Endothelial cell of umbilical vein (primary cell): ENCODE results near the gene ZBTB17. TPM values are rescaled to one million over a fixed set of nuclear protein-coding genes. Genes with fewer than 3 reads are reported as not detected.
A peak's percentile ranks its signal among the peaks of the same experiment; 100 is the strongest.

Experiments
- BruUV-seq: library from RNA; stranded (reverse); fragments of 400-500 nt; replicated peaks from 2 replicates; lab custom pipeline; 2021; lab: Mats Ljungman, UMichigan
- CTCF ChIA-PET: fragments of 300-600, 350-600 bp; sonication (Branson Sonifier 250); formaldehyde crosslinking; loops from one replicate; lab custom pipeline; 2021; ENCODE audit warnings: antibody characterized with exemption, inconsistent platforms; lab: Charles Lee
- POLR2A ChIA-PET: fragments of 300-600, 350-600 bp; sonication (Branson Sonifier 250); formaldehyde crosslinking; loops from one replicate; lab custom pipeline; 2021; ENCODE audit warnings: antibody characterized with exemption, inconsistent platforms; lab: Charles Lee
- DNase-seq: peaks from one replicate; pipeline ENCODE4 v3.0.0-alpha.2; 2011; ENCODE audit warnings: low read depth, low spot score
- FAIRE-seq: peaks from 2 replicates; lab custom pipeline; 2011; peaks lifted over from hg19 to GRCh38; lab: Jason Lieb, UNC
- H2AFZ ChIP-seq: 2 replicates; pipeline ENCODE4 v1.6.0; 2012; ENCODE audit warnings: low read depth, low read length, control low read depth, inconsistent platforms
- H3K27ac ChIP-seq: 2 replicates; pipeline ENCODE4 v1.5.1; 2011; ENCODE audit warnings: low read depth, mild to moderate bottlenecking, control low read depth, low read length, moderate library complexity; ENCODE audit not compliant: insufficient read depth
- H3K27me3 ChIP-seq, 2 experiments: 2 replicates each; pipeline versions ENCODE4 v1.6.0 to v1.6.1; 2011; ENCODE audit warnings: low read length in 2 of 2, mixed read lengths in 1 of 2; ENCODE audit not compliant: control insufficient read depth in 2 of 2, insufficient read depth in 2 of 2
- H3K36me3 ChIP-seq, 2 experiments: 2 replicates in 1 of 2; 3 replicates in 1 of 2; pipeline ENCODE4 v1.5.1; 2011; ENCODE audit warnings: low read length in 2 of 2, mild to moderate bottlenecking in 1 of 2, moderate library complexity in 1 of 2; ENCODE audit not compliant: control insufficient read depth in 2 of 2, insufficient read depth in 2 of 2; ENCODE audit errors: extremely low read depth in 1 of 2
- H3K4me1 ChIP-seq: 3 replicates; pipeline ENCODE4 v1.5.1; 2011; ENCODE audit warnings: mild to moderate bottlenecking, low read length; ENCODE audit not compliant: control insufficient read depth, insufficient read depth; ENCODE audit errors: extremely low read depth
- H3K4me2 ChIP-seq: 2 replicates; pipeline ENCODE4 v1.6.1; 2011; ENCODE audit warnings: low read length, control low read depth, mixed read lengths; ENCODE audit not compliant: insufficient read depth
- H3K4me3 ChIP-seq, 3 experiments: fragments of 200-600 bp in 1 of 3; sonication (generic), shearing (Covaris generic) in 1 of 3; replicated peaks in 1 of 3; 2 replicates each; pipeline ENCODE4 v1.5.1; 2011 to 2016; ENCODE audit warnings: control low read depth in 3 of 3, low read length in 3 of 3, mild to moderate bottlenecking in 2 of 3, inconsistent platforms in 1 of 3, low read depth in 1 of 3, moderate library complexity in 1 of 3; ENCODE audit not compliant: insufficient read depth in 1 of 3
- H3K79me2 ChIP-seq: 2 replicates; pipeline ENCODE4 v1.6.0; 2012; ENCODE audit warnings: low read length, inconsistent platforms; ENCODE audit not compliant: control insufficient read depth, insufficient read depth
- H3K9ac ChIP-seq: replicated peaks from 2 replicates; pipeline ENCODE3; 2011; ENCODE audit warnings: low read length, control low read depth; ENCODE audit not compliant: insufficient read depth; ENCODE audit errors: extremely low read depth
- H3K9me1 ChIP-seq: replicated peaks from 3 replicates; pipeline ENCODE4 v1.6.0; 2011; ENCODE audit warnings: mild to moderate bottlenecking, low read length; ENCODE audit not compliant: control insufficient read depth, insufficient read depth; ENCODE audit errors: extremely low read depth
- H3K9me3 ChIP-seq: replicated peaks from 2 replicates; pipeline ENCODE4 v1.5.1; 2012; ENCODE audit warnings: low read length, inconsistent platforms; ENCODE audit not compliant: control insufficient read depth, insufficient read depth
- H4K20me1 ChIP-seq: replicated peaks from 2 replicates; pipeline ENCODE3; 2011; ENCODE audit warnings: mild to moderate bottlenecking, low read length; ENCODE audit not compliant: control insufficient read depth, insufficient read depth; ENCODE audit errors: extremely low read depth
- CTCF ChIP-seq, 2 donors: IDR thresholded peaks; 1 replicate in 1 of 2; 2 replicates in 1 of 2; pipeline ENCODE4 v1.5.1; 2011; ENCODE audit warnings: low read length in 2 of 2, mild to moderate bottlenecking in 2 of 2, moderate library complexity in 2 of 2, control low read depth in 1 of 2, inconsistent platforms in 1 of 2, low read depth in 1 of 2; ENCODE audit not compliant: insufficient read depth in 1 of 2; ENCODE audit errors: extremely low read depth in 1 of 2
- EZH2 ChIP-seq: IDR thresholded peaks from 2 replicates; pipeline ENCODE4 v1.6.1; 2012; ENCODE audit warnings: borderline replicate concordance, low read depth, mild to moderate bottlenecking, moderate library complexity, low read length, inconsistent platforms; ENCODE audit not compliant: severe bottlenecking
- GATA2 ChIP-seq: IDR thresholded peaks from 2 replicates; pipeline ENCODE4 v1.7.0; 2011; ENCODE audit warnings: low read depth, mild to moderate bottlenecking, moderate library complexity, mixed read lengths, low read length; ENCODE audit not compliant: insufficient read length, insufficient read depth
- JUN ChIP-seq: IDR thresholded peaks from 2 replicates; pipeline ENCODE4 v1.6.1; 2011; ENCODE audit warnings: borderline replicate concordance, low read depth; ENCODE audit not compliant: insufficient read length, insufficient read depth
- MYC ChIP-seq: IDR thresholded peaks from one replicate; pipeline ENCODE4 v1.6.1; 2011; ENCODE audit warnings: mild to moderate bottlenecking, low read depth, low read length
- POLR2AphosphoS5 ChIP-seq: IDR thresholded peaks from 2 replicates; pipeline ENCODE4 v1.6.1; 2012; ENCODE audit warnings: low read depth, mild to moderate bottlenecking, control low read depth, low read length, moderate library complexity; ENCODE audit not compliant: insufficient read depth
- dilution Hi-C: fragments of 300-500 bp; cut with MboI; formaldehyde crosslinking; loops from one replicate; pipeline ENCODE4 v1.15.0; 2019; ENCODE audit warnings: low sequenced_read_pairs; ENCODE audit not compliant: extremely low pct_ligation_motif_present
- intact Hi-C: fragments of 100-400 bp; cut with micrococcal nuclease; formaldehyde crosslinking; loops from one replicate; pipeline ENCODE4 v1.10.0; 2022
- polyA plus RNA-seq, 4 experiments: library from polyadenylated mRNA; depleted of rRNA in 3 of 4; stranded (reverse) in 3 of 4; unstranded in 1 of 4; fragments of >200 nt; gene quantifications; 2 replicates each; pipeline versions ENCODE4 v1.2.1 to v1.2.3, GENCODE V29; 2011 to 2012; ENCODE audit warnings: missing spikeins in 1 of 4
- total RNA-seq: library from RNA; stranded (reverse); gene quantifications from 2 replicates; pipeline ENCODE4 v1.2.3, GENCODE V29; 2021

ZBTB17 gene
- total and polyA plus RNA-seq, 2 donors (not counting 3 experiments of a cell fraction or from before 2014, with no cell fraction given), result 43.9 to 72.7 TPM

GRCh38 chr1:16009030-16009460 lies 33.1 kb upstream of the ZBTB17 start:
- H4K20me1 ChIP-seq, result no peaks in the 10 kb centered on the region
- FAIRE-seq (peak; percentile 94), DNase-seq (peak; percentile 73)
- intact Hi-C loops, result loop anchor here (1.0 kb wide), 5 partner anchors 24 to 354 kb away; partner anchors contain the start of gene FAM131C
- BruUV-seq, result no TSS peak
- H3K9me3 ChIP-seq, result no peaks in the 10 kb centered on the region
- ChIA-PET POLR2A (no interaction called here), CTCF (interaction anchor here (0.5 to 3.9 kb wide), 8 partner anchors 10 to 354 kb away, joined by 3 to 25 read pairs (median 4); partner anchors contain the start of gene FAM131C)
- dilution Hi-C loops, result no loop called here
- no peaks in the 10 kb centered on the region for H3K36me3 ChIP-seq
- no peak overlapping the region for H2AFZ ChIP-seq
- H3K27ac ChIP-seq, result no peak overlapping the region
- H3K4me2 ChIP-seq, result no peak overlapping the region
- no peak for TF ChIP-seq POLR2AphosphoS5
- TF ChIP-seq JUN, result no peak
- no peak for TF ChIP-seq GATA2
- peak; percentile 95 to 97 for TF ChIP-seq CTCF (IDR thresholded peaks at IDR 0.05; ENCODE audit: extremely low read depth in 1 of 2, insufficient read depth in 1 of 2, low read depth in 1 of 2, low read length in 2 of 2)
- TF ChIP-seq EZH2, result no peak
- no peak for TF ChIP-seq MYC
- H3K27me3 ChIP-seq, result no peaks in the 10 kb centered on the region
- no peaks in the 10 kb centered on the region for H3K79me2 ChIP-seq
- H3K9me1 ChIP-seq, result no peaks in the 10 kb centered on the region
- peaks cover 4% of the 10 kb centered on the region for H3K4me1 ChIP-seq
- no peak overlapping the region for H3K9ac ChIP-seq
- H3K4me3 ChIP-seq, result no peak overlapping the region
